HepG2 (cell line): Measurements from ENCODE around the gene AREL1. TPM values are rescaled to one million over a fixed set of nuclear protein-coding genes. Genes with fewer than 3 reads are reported as not detected.
A peak's percentile ranks its signal among the peaks of the same experiment; 100 is the strongest.

Source experiments
- ATAC-seq: fragments of 200-7000 bp; cut with Tn5 transposase; 3 replicates; pipeline ENCODE4 v1.9.1; 2020; ENCODE audit warnings: mild to moderate bottlenecking, moderate library complexity
- BruUV-seq: library from RNA; stranded (reverse); fragments of 400-500 nt; replicated peaks from 2 replicates; lab custom pipeline; 2021; lab: Mats Ljungman, UMichigan
- CTCF ChIA-PET: fragments of 300-600 bp; formaldehyde crosslinking; extraction: SDS; loops from one replicate; lab custom pipeline; 2021; ENCODE audit warnings: low total read pairs, inconsistent platforms, low intra/inter-chr PET ratio; lab: Yijun Ruan, JAX
- POLR2A ChIA-PET: fragments of 350-600 bp; sonication (Branson Sonifier 250); formaldehyde crosslinking; loops from one replicate; lab custom pipeline; 2020; ENCODE audit warnings: antibody characterized with exemption, inconsistent platforms; lab: Yijun Ruan, JAX
- DNase-seq: peaks from one replicate; pipeline ENCODE4 v3.0.0-alpha.2; 2015; ENCODE audit warnings: low spot score
- FAIRE-seq: peaks from 3 replicates; lab custom pipeline; 2011; peaks lifted over from hg19 to GRCh38; lab: Jason Lieb, UNC
- H2AFZ ChIP-seq: one replicate; pipeline ENCODE4 v1.6.1; 2011; ENCODE audit warnings: low read length, inconsistent platforms
- H3K27ac ChIP-seq: fragments of 300-600 bp; 3 replicates; pipeline ENCODE4 v1.8.0; 2011; ENCODE audit warnings: mixed run types, mild to moderate bottlenecking, mixed read lengths, low read length, inconsistent platforms; ENCODE audit not compliant: insufficient read depth; ENCODE audit errors: extremely low read length
- H3K27me3 ChIP-seq, 2 experiments: fragments of 200-600 bp in 1 of 2; 2 replicates in 1 of 2; 3 replicates in 1 of 2; pipeline versions ENCODE4 v1.6.0 to v1.8.0; 2011; ENCODE audit warnings: low read length in 2 of 2, mild to moderate bottlenecking in 2 of 2, moderate library complexity in 2 of 2, inconsistent platforms in 1 of 2; ENCODE audit not compliant: insufficient read depth in 2 of 2, control insufficient read depth in 1 of 2
- H3K36me3 ChIP-seq, 2 experiments: fragments of 200-600 bp in 1 of 2; replicated peaks in 1 of 2; 2 replicates in 1 of 2; 3 replicates in 1 of 2; pipeline versions ENCODE4 v1.5.1 to v1.8.0; 2011; ENCODE audit warnings: low read length in 2 of 2, inconsistent platforms in 1 of 2; ENCODE audit not compliant: insufficient read depth in 2 of 2, control insufficient read depth in 1 of 2
- H3K4me1 ChIP-seq: 2 replicates; pipeline ENCODE4 v1.5.1; 2012; ENCODE audit warnings: low read length, inconsistent platforms; ENCODE audit not compliant: insufficient read depth
- H3K4me2 ChIP-seq: 2 replicates; pipeline ENCODE4 v1.6.0; 2011; ENCODE audit warnings: low read depth, low read length, inconsistent platforms
- H3K4me3 ChIP-seq, 3 experiments: fragments of 200-600 bp in 1 of 3; sonication (generic), shearing (Covaris generic) in 1 of 3; replicated peaks in 1 of 3; 2 replicates each; pipeline ENCODE4 v1.5.1; 2011 to 2016; ENCODE audit warnings: low read length in 3 of 3, inconsistent platforms in 2 of 3, low read depth in 2 of 3, mild to moderate bottlenecking in 2 of 3, control low read depth in 1 of 3, mixed read lengths in 1 of 3; ENCODE audit not compliant: insufficient read depth in 1 of 3
- H3K79me2 ChIP-seq: one replicate; pipeline ENCODE4 v1.6.1; 2011; ENCODE audit warnings: low read length, inconsistent platforms; ENCODE audit not compliant: insufficient read depth
- H3K9ac ChIP-seq: 2 replicates; pipeline ENCODE4 v1.6.0; 2011; ENCODE audit warnings: mild to moderate bottlenecking, low read depth, low read length, inconsistent platforms; ENCODE audit not compliant: insufficient read depth
- H3K9me3 ChIP-seq: 2 replicates; pipeline ENCODE4 v1.5.1; 2012; ENCODE audit warnings: mild to moderate bottlenecking, low read length
- H4K20me1 ChIP-seq: 2 replicates; pipeline ENCODE4 v1.6.0; 2011; ENCODE audit warnings: inconsistent platforms, mild to moderate bottlenecking, low read length, moderate library complexity; ENCODE audit not compliant: insufficient read depth
- AGO1 ChIP-seq: fragments of 200-400 bp; formaldehyde crosslinking; IDR thresholded peaks from 2 replicates; pipeline ENCODE4 v1.6.1; 2017; ENCODE audit warnings: mild to moderate bottlenecking, low read depth, low read length, moderate library complexity; ENCODE audit not compliant: poor library complexity, severe bottlenecking
- CC2D1A ChIP-seq: sonication (generic); formaldehyde crosslinking; IDR thresholded peaks from 2 replicates; pipeline ENCODE4 v1.8.1; 2023; ENCODE audit warnings: mild to moderate bottlenecking, missing genetic modification reagents
- EZH2 ChIP-seq: conservative IDR thresholded peaks from 2 replicates; pipeline ENCODE4 v1.6.1; 2012; ENCODE audit warnings: mild to moderate bottlenecking, low read depth, low read length, moderate library complexity
- RFX5 ChIP-seq: IDR thresholded peaks from 2 replicates; pipeline ENCODE4 v1.6.1; 2011; ENCODE audit warnings: low read depth, low read length, improper control_type of control experiment
- SIN3B ChIP-seq: fragments of 150-350 bp; IDR thresholded peaks from 2 replicates; pipeline ENCODE4 v1.6.1; 2014; ENCODE audit warnings: low read length
- ZFP36L1 ChIP-seq: sonication (generic); formaldehyde crosslinking; IDR thresholded peaks from 2 replicates; pipeline ENCODE4 v1.8.0; 2022; ENCODE audit warnings: mild to moderate bottlenecking, missing genetic modification reagents, moderate library complexity
- ZNF205 ChIP-seq: IDR thresholded peaks from 2 replicates; pipeline ENCODE4 v1.6.1; 2018; ENCODE audit warnings: missing biosample characterization, missing genetic modification reagents
- ZNF225 ChIP-seq: sonication (generic); formaldehyde crosslinking; IDR thresholded peaks from 2 replicates; pipeline ENCODE4 v1.4.0; 2020; ENCODE audit warnings: mild to moderate bottlenecking, missing genetic modification reagents
- ZNF567 ChIP-seq: sonication (generic); formaldehyde crosslinking; IDR thresholded peaks from 2 replicates; pipeline ENCODE4 v1.8.1; 2023; ENCODE audit warnings: mild to moderate bottlenecking, missing genetic modification reagents, borderline replicate concordance
- ZNF883 ChIP-seq: sonication (generic); formaldehyde crosslinking; IDR thresholded peaks from 2 replicates; pipeline ENCODE4 v1.5.1; 2020; ENCODE audit warnings: mild to moderate bottlenecking, missing genetic modification reagents; ENCODE audit errors: not compliant biosample characterization
- ZSCAN22 ChIP-seq: sonication (generic); formaldehyde crosslinking; IDR thresholded peaks from 2 replicates; pipeline ENCODE4 v1.4.0; 2020; ENCODE audit warnings: mild to moderate bottlenecking, missing genetic modification reagents
- WGBS: methylation state at CpG from one replicate; pipeline ENCODE4 v1.1.6; 2017; ENCODE audit warnings: low lambda C conversion rate; 5-methylcytosine and 5-hydroxymethylcytosine counted together
- in situ Hi-C: cut with HindIII; loops from 2 replicates; pipeline ENCODE4 v1.10.0; 2017; ENCODE audit warnings: low pct_unique_long_range_greater_than_20kb; ENCODE audit not compliant: extremely low pct_ligation_motif_present
- intact Hi-C: fragments of 100-400 bp; cut with micrococcal nuclease; formaldehyde crosslinking; loops from one replicate; pipeline ENCODE4 v1.10.0; 2022; ENCODE audit not compliant: unreplicated experiment
- polyA plus RNA-seq, 8 experiments: library from polyadenylated mRNA; depleted of rRNA in 3 of 8; stranded (reverse) in 7 of 8; unstranded in 1 of 8; fragments of >200 nt; fragmentation: Illumina TruSeq in 4 of 8; extraction: Trizol in 4 of 8; gene quantifications; 2 replicates each; pipeline versions ENCODE4 v1.2.1 to v1.2.3, GENCODE V29; 2011 to 2016; ENCODE audit warnings: low read depth in 4 of 8, missing spikeins in 1 of 8, mixed read lengths in 1 of 8; ENCODE audit not compliant: insufficient read depth in 1 of 8
- total RNA-seq, 5 experiments: library from RNA; depleted of rRNA; stranded (reverse); fragments of >200 nt; fragmentation: Illumina TruSeq; extraction: Trizol; gene quantifications; 2 replicates each; pipeline ENCODE4 v1.2.3, GENCODE V29; 2016; ENCODE audit warnings: low read depth in 1 of 5
- TF ChIP-seq, protein P1 (sequence below): sonication (generic); formaldehyde crosslinking; IDR thresholded peaks from 2 replicates; pipeline ENCODE4 v1.8.0; 2023; ENCODE audit warnings: mild to moderate bottlenecking, missing genetic modification reagents
- TF ChIP-seq, protein P2 (sequence below): sonication (generic); formaldehyde crosslinking; IDR thresholded peaks from 2 replicates; pipeline ENCODE4 v1.8.0; 2022; ENCODE audit warnings: mild to moderate bottlenecking, missing genetic modification reagents, moderate library complexity
- TF ChIP-seq, protein P3 (sequence below): sonication (generic); formaldehyde crosslinking; IDR thresholded peaks from 2 replicates; pipeline ENCODE4 v1.4.0; 2020; ENCODE audit warnings: missing genetic modification reagents
- TF ChIP-seq, protein P4 (sequence below): sonication (generic); formaldehyde crosslinking; IDR thresholded peaks from 2 replicates; pipeline ENCODE4 v1.4.0; 2020; ENCODE audit warnings: mild to moderate bottlenecking, missing genetic modification reagents
- TF ChIP-seq, protein P5 (sequence below): sonication (generic); formaldehyde crosslinking; IDR thresholded peaks from 2 replicates; pipeline ENCODE4 v1.4.0; 2020; ENCODE audit warnings: missing genetic modification reagents

AREL1 gene
- total and polyA plus RNA-seq, 2 of the 13 experiments (the other 11 are each of a cell fraction or from before 2014, with no cell fraction given), result 21.3 to 25.4 TPM

DNA sequence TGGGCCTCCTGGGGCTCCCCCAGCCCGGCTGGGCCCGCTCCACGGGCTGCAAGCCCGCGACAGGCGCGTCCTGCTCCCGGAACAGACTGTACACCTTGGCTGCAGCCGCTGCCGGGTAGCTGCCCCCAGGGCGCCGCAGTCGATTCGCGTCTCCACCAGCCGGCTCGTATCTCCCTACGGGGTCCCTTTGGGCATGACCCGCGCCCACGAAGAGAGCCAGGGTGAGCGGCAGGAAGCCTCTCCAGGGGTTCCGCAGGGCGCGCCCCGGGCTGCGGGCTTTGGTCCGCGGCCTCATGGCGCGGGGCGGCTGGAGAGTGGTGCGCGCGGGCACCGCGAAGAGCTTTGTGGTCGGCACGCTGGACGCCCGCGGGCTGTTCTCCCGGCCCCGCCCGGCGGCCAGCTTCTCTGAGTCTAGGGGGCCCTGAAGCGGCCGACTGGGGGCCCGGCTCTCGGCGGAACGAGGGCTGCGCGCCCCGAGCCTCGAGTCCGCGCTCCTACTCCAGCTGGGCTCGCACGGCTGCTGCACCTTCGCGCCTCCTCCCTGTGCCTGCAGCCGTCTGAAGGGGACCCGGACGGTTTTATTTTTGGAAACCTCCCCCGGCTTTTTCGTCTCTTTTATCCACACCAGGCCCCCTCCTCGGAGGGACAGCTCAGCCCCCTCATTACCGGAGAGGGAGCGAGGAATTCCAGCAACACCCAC, 101.1 kb downstream of the AREL1 start, which contains the start of gene LTBP2:
Gene LTBP2, minus strand, starts transcription at position 588 of the 700 bp plus-strand sequence. Its CDS starts 293 bp downstream, at position 295.
- Histone ChIP-seq H2AFZ (no peak within 1 kb of the TSS), H3K4me3 (peak within 1 kb of the TSS; percentile 57 to 86 (median 71)), H3K27ac (no peak within 1 kb of the TSS), H3K9me3 (no peaks in the 10 kb centered on the region), H3K4me2 (peak within 1 kb of the TSS; percentile 80), H3K36me3 (no peaks in the 10 kb centered on the region), H3K9ac (peak within 1 kb of the TSS; percentile 52), H3K4me1 (peaks cover 18% of the 10 kb centered on the region), H3K79me2 (no peaks in the 10 kb centered on the region), H3K27me3 (peaks cover 1 to 19% of the 10 kb centered on the region in 2 experiments; a peak in 4 of 5 replicates), H4K20me1 (no peaks in the 10 kb centered on the region)
- no TSS peak for BruUV-seq
- ATAC-seq, result peak; percentile 46
- ChIA-PET CTCF (interaction anchor here (0.7 to 2.5 kb wide), 4 partner anchors 17 to 192 kb away, joined by 3 to 8 read pairs (median 6); partner anchors contain the start of genes AREL1 and FCF1), POLR2A (interaction anchor here (1.1 to 1.2 kb wide), 2 partner anchors 22 to 100 kb away, joined by 3 read pairs; no protein-coding TSS in a partner anchor)
- no peak for DNase-seq
- no peak for FAIRE-seq
- intact Hi-C loops (loop anchor here (5.0 kb wide), 1 partner anchor 109 kb away; no protein-coding TSS in a partner anchor), in situ Hi-C loops (loop anchor here (25.0 kb wide), 1 partner anchor 176 kb away; no protein-coding TSS in a partner anchor)
- 0% methylated on average over 8 of the region's 70 CpGs for WGBS
- TF ChIP-seq, protein P1, sequence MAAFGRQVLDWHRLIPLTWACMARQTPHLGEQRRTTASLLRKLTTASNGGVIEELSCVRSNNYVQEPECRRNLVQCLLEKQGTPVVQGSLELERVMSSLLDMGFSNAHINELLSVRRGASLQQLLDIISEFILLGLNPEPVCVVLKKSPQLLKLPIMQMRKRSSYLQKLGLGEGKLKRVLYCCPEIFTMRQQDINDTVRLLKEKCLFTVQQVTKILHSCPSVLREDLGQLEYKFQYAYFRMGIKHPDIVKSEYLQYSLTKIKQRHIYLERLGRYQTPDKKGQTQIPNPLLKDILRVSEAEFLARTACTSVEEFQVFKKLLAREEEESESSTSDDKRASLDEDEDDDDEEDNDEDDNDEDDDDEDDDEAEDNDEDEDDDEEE (CRISPR knock-in tag), result peak; percentile 48; the same call in 1 of the 2 replicates
- TF ChIP-seq CC2D1A (CRISPR knock-in tag) (no peak), ZNF225 (CRISPR knock-in tag) (peak; percentile 10; the same call in 1 of the 2 replicates), ZNF567 (CRISPR knock-in tag) (no peak), SIN3B (no peak), ZNF883 (CRISPR knock-in tag) (no peak), AGO1 (no peak), ZSCAN22 (CRISPR knock-in tag) (0 out of 2 replicates have a peak, but pooled peaks have one; percentile 30), ZNF205 (CRISPR knock-in tag) (no peak), RFX5 (no peak), ZFP36L1 (CRISPR knock-in tag) (no peak), EZH2 (peak; percentile 90; the same call in 1 of the 2 replicates)
- TF ChIP-seq, protein P2, sequence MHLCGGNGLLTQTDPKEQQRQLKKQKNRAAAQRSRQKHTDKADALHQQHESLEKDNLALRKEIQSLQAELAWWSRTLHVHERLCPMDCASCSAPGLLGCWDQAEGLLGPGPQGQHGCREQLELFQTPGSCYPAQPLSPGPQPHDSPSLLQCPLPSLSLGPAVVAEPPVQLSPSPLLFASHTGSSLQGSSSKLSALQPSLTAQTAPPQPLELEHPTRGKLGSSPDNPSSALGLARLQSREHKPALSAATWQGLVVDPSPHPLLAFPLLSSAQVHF (CRISPR knock-in tag), result no peak
- TF ChIP-seq, protein P3, sequence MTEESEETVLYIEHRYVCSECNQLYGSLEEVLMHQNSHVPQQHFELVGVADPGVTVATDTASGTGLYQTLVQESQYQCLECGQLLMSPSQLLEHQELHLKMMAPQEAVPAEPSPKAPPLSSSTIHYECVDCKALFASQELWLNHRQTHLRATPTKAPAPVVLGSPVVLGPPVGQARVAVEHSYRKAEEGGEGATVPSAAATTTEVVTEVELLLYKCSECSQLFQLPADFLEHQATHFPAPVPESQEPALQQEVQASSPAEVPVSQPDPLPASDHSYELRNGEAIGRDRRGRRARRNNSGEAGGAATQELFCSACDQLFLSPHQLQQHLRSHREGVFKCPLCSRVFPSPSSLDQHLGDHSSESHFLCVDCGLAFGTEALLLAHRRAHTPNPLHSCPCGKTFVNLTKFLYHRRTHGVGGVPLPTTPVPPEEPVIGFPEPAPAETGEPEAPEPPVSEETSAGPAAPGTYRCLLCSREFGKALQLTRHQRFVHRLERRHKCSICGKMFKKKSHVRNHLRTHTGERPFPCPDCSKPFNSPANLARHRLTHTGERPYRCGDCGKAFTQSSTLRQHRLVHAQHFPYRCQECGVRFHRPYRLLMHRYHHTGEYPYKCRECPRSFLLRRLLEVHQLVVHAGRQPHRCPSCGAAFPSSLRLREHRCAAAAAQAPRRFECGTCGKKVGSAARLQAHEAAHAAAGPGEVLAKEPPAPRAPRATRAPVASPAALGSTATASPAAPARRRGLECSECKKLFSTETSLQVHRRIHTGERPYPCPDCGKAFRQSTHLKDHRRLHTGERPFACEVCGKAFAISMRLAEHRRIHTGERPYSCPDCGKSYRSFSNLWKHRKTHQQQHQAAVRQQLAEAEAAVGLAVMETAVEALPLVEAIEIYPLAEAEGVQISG (CRISPR knock-in tag), result peak; percentile 12; the same call in 1 of the 2 replicates
- TF ChIP-seq, protein P4, sequence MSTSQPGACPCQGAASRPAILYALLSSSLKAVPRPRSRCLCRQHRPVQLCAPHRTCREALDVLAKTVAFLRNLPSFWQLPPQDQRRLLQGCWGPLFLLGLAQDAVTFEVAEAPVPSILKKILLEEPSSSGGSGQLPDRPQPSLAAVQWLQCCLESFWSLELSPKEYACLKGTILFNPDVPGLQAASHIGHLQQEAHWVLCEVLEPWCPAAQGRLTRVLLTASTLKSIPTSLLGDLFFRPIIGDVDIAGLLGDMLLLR, result no peak
- TF ChIP-seq, protein P5, sequence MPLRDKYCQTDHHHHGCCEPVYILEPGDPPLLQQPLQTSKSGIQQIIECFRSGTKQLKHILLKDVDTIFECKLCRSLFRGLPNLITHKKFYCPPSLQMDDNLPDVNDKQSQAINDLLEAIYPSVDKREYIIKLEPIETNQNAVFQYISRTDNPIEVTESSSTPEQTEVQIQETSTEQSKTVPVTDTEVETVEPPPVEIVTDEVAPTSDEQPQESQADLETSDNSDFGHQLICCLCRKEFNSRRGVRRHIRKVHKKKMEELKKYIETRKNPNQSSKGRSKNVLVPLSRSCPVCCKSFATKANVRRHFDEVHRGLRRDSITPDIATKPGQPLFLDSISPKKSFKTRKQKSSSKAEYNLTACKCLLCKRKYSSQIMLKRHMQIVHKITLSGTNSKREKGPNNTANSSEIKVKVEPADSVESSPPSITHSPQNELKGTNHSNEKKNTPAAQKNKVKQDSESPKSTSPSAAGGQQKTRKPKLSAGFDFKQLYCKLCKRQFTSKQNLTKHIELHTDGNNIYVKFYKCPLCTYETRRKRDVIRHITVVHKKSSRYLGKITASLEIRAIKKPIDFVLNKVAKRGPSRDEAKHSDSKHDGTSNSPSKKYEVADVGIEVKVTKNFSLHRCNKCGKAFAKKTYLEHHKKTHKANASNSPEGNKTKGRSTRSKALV, result peak; percentile 98
